Measurements from ENCODE around the gene PLA2G6. TPM values are rescaled to one million over a fixed set of nuclear protein-coding genes. Genes with fewer than 3 reads are reported as not detected.

Gene PLA2G6
- total and polyA plus RNA-seq, 9 donors, result 16.4 to 68.4 (median 39.4) TPM

DNA sequence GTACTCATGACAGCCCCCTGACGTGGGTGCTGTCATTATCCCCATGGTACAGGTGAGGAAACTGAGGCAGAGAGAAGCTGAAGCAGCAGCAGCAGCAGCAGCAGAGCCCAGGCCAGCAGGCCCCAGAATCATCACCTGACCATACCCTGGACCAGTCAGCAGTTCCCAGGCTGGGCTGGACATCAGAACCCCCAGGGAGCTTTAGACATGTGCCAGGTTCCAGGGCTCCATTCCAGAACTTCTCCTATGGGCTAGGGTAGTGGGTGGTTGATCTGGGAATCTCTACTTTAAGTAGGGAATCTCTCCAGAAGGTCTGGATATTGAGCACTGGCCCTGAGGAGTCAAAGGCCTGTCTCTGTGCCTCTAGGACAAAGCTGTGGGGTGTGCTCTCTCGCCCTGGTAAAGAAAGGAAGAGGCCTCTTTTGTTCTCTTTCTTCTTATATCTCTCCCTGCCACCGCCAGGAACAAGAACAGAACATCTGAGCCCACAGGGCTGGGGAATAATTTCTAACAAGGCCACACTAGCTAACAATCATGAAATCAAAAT is 46.8 kb upstream of the PLA2G6 start:
- no peak overlapping the region for H3K4me3 ChIP-seq
- TF ChIP-seq, protein P1, sequence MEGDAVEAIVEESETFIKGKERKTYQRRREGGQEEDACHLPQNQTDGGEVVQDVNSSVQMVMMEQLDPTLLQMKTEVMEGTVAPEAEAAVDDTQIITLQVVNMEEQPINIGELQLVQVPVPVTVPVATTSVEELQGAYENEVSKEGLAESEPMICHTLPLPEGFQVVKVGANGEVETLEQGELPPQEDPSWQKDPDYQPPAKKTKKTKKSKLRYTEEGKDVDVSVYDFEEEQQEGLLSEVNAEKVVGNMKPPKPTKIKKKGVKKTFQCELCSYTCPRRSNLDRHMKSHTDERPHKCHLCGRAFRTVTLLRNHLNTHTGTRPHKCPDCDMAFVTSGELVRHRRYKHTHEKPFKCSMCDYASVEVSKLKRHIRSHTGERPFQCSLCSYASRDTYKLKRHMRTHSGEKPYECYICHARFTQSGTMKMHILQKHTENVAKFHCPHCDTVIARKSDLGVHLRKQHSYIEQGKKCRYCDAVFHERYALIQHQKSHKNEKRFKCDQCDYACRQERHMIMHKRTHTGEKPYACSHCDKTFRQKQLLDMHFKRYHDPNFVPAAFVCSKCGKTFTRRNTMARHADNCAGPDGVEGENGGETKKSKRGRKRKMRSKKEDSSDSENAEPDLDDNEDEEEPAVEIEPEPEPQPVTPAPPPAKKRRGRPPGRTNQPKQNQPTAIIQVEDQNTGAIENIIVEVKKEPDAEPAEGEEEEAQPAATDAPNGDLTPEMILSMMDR (IDR thresholded peaks at IDR 0.05), result no peak
- TF ChIP-seq EP300 (IDR thresholded peaks at IDR 0.05) (no peak), POLR2A (IDR thresholded peaks at IDR 0.05) (no peak)

GRCh38 chr22:38226853-38227649 is 45.4 kb upstream of the PLA2G6 start:
- WGBS, 3 donors, result 88 to 92% (median 89%) methylated on average over 24 to 25 of the region's 25 CpGs
- no peak overlapping the region for H3K4me3 ChIP-seq
- H3K4me1 ChIP-seq (ENCODE audit: insufficient read depth), result peaks cover 5% of the 10 kb centered on the region
- intact Hi-C loops (cut with DNase I), result no loop called here
- no peak overlapping the region for H3K27ac ChIP-seq
- DNase-seq, result no peak
- no peaks in the 10 kb centered on the region for H3K27me3 ChIP-seq
- no peaks in the 10 kb centered on the region for H3K36me3 ChIP-seq
- TF ChIP-seq, protein P1 (IDR thresholded peaks at IDR 0.05), result no peak
- TF ChIP-seq POLR2A (IDR thresholded peaks at IDR 0.05) (no peak), EP300 (IDR thresholded peaks at IDR 0.05) (no peak)
- no peaks in the 10 kb centered on the region for H3K9me3 ChIP-seq

More for the DNA sequence above, 46.8 kb upstream of the PLA2G6 start:
- Histone ChIP-seq H3K36me3 (no peaks in the 10 kb centered on the region), H3K27me3 (no peaks in the 10 kb centered on the region), H3K4me1 (ENCODE audit: insufficient read depth) (peaks cover 6% of the 10 kb centered on the region), H3K27ac (peak overlapping the region; percentile 4 to 20), H3K9me3 (no peaks in the 10 kb centered on the region)
- intact Hi-C loops (cut with DNase I), result no loop called here
- no peak for DNase-seq
- 45 to 57% (median 51%) methylated on average over 3 of the region's 3 CpGs for WGBS, 3 donors

- peaks cover 6% of the 10 kb centered on the region for H3K4me1 ChIP-seq (ENCODE audit: insufficient read depth)
- DNase-seq, result no peak
- intact Hi-C loops (cut with DNase I), result no loop called here
- no peaks in the 10 kb centered on the region for H3K36me3 ChIP-seq
- TF ChIP-seq, protein P1 (IDR thresholded peaks at IDR 0.05), result no peak
- TF ChIP-seq EP300 (IDR thresholded peaks at IDR 0.05) (no peak), POLR2A (IDR thresholded peaks at IDR 0.05) (no peak)
- 77 to 78% (median 78%) methylated on average over 12 of the region's 12 CpGs for WGBS, 3 donors
- no peaks in the 10 kb centered on the region for H3K9me3 ChIP-seq
- no peak overlapping the region for H3K4me3 ChIP-seq
- H3K27ac ChIP-seq, result no peak overlapping the region
- no peaks in the 10 kb centered on the region for H3K27me3 ChIP-seq
These were observed 41.8 kb upstream of the PLA2G6 start for GRCh38 chr22:38223289-38223960.

DNA sequence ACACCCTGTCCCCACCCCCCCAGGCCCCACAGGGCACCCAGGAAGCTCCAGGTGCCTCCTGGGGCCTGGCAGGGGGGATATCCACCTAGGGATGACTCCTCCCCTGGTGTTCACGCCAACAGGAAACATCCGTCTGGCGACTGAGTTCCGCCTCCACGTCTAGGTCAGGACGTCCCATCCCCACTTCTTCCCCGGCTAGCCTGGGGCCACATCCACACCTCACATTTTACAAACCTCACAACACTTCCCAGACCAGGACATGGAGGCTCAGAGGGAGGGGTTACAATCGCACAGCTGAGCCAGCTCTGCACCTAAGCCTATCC is 41.1 kb upstream of the PLA2G6 start:
- WGBS, 3 donors, result 64 to 70% (median 66%) methylated on average over 8 of the region's 8 CpGs
- H3K9me3 ChIP-seq, result no peaks in the 10 kb centered on the region
- no peaks in the 10 kb centered on the region for H3K27me3 ChIP-seq
- H3K27ac ChIP-seq, result no peak overlapping the region
- no peak overlapping the region for H3K4me3 ChIP-seq
- intact Hi-C loops (cut with DNase I), result no loop called here
- peaks cover 9% of the 10 kb centered on the region for H3K4me1 ChIP-seq (ENCODE audit: insufficient read depth)
- TF ChIP-seq, protein P1 (IDR thresholded peaks at IDR 0.05), result no peak
- TF ChIP-seq POLR2A (IDR thresholded peaks at IDR 0.05) (no peak), EP300 (IDR thresholded peaks at IDR 0.05) (no peak)
- H3K36me3 ChIP-seq, result no peaks in the 10 kb centered on the region
- DNase-seq, result no peak

Data from ovary (tissue), 9 donors.